ENCODE results near the gene FCRLA. TPM values are rescaled to one million over a fixed set of nuclear protein-coding genes. Genes with fewer than 3 reads are reported as not detected.

FCRLA gene
- total and polyA plus RNA-seq, 2 donors: 2.4 to 11.5 TPM

GRCh38 chr1:161736335-161736969, 29.4 kb downstream of the FCRLA start:
- Histone ChIP-seq H3K27ac (ENCODE audit: low read depth in 1 of 2, low read length in 1 of 2) (no peak overlapping the region), H3K27me3 (ENCODE audit: control insufficient read depth in 2 of 2, insufficient read depth in 1 of 2, low read length in 1 of 2) (peaks cover 41 to 72% of the 10 kb centered on the region in 2 donors), H3K9me3 (ENCODE audit: control insufficient read depth in 2 of 2, insufficient read depth in 1 of 2, low read length in 1 of 2) (no peaks in the 10 kb centered on the region), H3K36me3 (ENCODE audit: control insufficient read depth in 2 of 2, insufficient read depth in 2 of 2, low read length in 1 of 2) (no peaks in the 10 kb centered on the region), H3K4me1 (ENCODE audit: control insufficient read depth in 2 of 2, insufficient read depth in 2 of 2, low read length in 2 of 2) (no peaks in the 10 kb centered on the region), H3K4me3 (ENCODE audit: low read length in 2 of 2) (no peak overlapping the region)
- no peak for DNase-seq (ENCODE audit: low read depth in 6 of 9, low spot score in 9 of 9)
- WGBS: 98% methylated on average over 4 of the region's 4 CpGs

DNA sequence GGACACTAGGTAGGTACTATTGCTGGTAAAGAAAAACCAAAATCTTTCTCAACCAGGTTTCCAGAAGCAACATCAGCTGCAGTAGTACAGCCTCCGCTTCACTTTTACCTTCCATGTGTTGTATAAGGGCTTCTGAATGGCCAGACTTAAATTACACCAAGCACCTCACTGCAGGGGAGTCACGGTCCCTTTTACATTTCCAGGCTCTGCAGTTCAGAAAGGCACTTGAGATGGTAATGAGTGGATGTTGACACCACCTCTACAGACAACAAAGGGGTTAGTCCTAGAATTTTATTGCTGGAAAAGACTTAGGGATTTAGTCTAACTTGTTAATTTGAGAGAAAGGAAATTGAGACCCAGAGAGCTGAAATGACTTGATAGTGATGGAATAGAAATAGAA, 30.6 kb downstream of the FCRLA start:
- Histone ChIP-seq H3K36me3 (ENCODE audit: control insufficient read depth in 2 of 2, insufficient read depth in 2 of 2, low read length in 1 of 2) (no peaks in the 10 kb centered on the region), H3K27ac (ENCODE audit: low read depth in 1 of 2, low read length in 1 of 2) (no peak overlapping the region), H3K4me3 (ENCODE audit: low read length in 2 of 2) (no peak overlapping the region), H3K4me1 (ENCODE audit: control insufficient read depth in 2 of 2, insufficient read depth in 2 of 2, low read length in 2 of 2) (no peaks in the 10 kb centered on the region), H3K9me3 (ENCODE audit: control insufficient read depth in 2 of 2, insufficient read depth in 1 of 2, low read length in 1 of 2) (no peaks in the 10 kb centered on the region), H3K27me3 (ENCODE audit: control insufficient read depth in 2 of 2, insufficient read depth in 1 of 2, low read length in 1 of 2) (peaks cover 32 to 61% of the 10 kb centered on the region in 2 donors)
- no peak for DNase-seq (ENCODE audit: low read depth in 6 of 9, low spot score in 9 of 9)
- WGBS: 93% methylated on average over 2 of the region's 2 CpGs

- peak in 1 of 9 donors; percentile 31 for DNase-seq (ENCODE audit: low read depth in 6 of 9, low spot score in 9 of 9)
- WGBS: 83% methylated on average over 4 of the region's 4 CpGs
- H3K36me3 ChIP-seq (ENCODE audit: control insufficient read depth in 2 of 2, insufficient read depth in 2 of 2, low read length in 1 of 2): no peaks in the 10 kb centered on the region
- no peak overlapping the region for H3K4me3 ChIP-seq (ENCODE audit: low read length in 2 of 2)
- no peaks in the 10 kb centered on the region for H3K9me3 ChIP-seq (ENCODE audit: control insufficient read depth in 2 of 2, insufficient read depth in 1 of 2, low read length in 1 of 2)
- no peaks in the 10 kb centered on the region for H3K4me1 ChIP-seq (ENCODE audit: control insufficient read depth in 2 of 2, insufficient read depth in 2 of 2, low read length in 2 of 2)
- H3K27me3 ChIP-seq (ENCODE audit: control insufficient read depth in 2 of 2, insufficient read depth in 1 of 2, low read length in 1 of 2): peaks cover 31 to 59% of the 10 kb centered on the region in 2 donors
- H3K27ac ChIP-seq (ENCODE audit: low read depth in 1 of 2, low read length in 1 of 2): no peak overlapping the region
Observed at GRCh38 chr1:161738627-161739287, 31.7 kb downstream of the FCRLA start.

DNA sequence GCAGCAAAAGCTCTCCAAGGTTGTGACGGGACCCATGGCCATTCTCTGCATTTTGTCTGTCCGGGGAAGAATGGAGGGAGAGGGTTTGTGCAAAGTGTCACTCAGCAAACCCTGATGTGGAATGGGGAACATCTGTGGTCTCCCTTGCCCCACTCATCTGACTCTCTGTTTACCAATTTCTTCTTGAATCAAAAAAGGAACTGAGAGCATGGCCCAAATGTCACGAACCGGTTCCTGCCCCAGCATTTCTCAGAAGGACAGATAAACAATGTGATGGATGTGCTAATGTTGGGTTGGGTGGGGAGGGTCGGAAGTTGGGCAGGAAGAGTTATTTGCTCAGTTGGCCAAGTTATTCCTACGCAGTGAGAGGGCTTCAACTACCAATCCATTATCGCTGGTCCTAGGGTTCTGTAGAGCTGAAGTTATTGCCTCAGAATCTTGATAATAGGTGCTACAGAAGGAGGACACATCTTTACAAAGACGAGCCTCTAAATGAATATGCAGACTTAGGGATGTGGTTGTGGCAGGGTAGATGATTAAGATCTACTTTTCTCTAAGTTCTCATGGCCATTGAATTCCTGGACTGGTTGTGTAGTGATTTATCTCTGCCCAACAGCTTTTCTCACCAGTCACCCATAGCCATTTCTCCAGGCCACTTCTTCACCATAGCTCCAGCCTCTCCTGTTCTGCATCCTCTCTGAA, 33.0 kb downstream of the FCRLA start:
- H3K27me3 ChIP-seq (ENCODE audit: control insufficient read depth in 2 of 2, insufficient read depth in 1 of 2, low read length in 1 of 2): peaks cover 28 to 52% of the 10 kb centered on the region in 2 donors
- no peak overlapping the region for H3K4me3 ChIP-seq (ENCODE audit: low read length in 2 of 2)
- no peaks in the 10 kb centered on the region for H3K9me3 ChIP-seq (ENCODE audit: control insufficient read depth in 2 of 2, insufficient read depth in 1 of 2, low read length in 1 of 2)
- DNase-seq (ENCODE audit: low read depth in 6 of 9, low spot score in 9 of 9): no peak
- WGBS: 77% methylated on average over 8 of the region's 8 CpGs
- no peaks in the 10 kb centered on the region for H3K4me1 ChIP-seq (ENCODE audit: control insufficient read depth in 2 of 2, insufficient read depth in 2 of 2, low read length in 2 of 2)
- H3K27ac ChIP-seq (ENCODE audit: low read depth in 1 of 2, low read length in 1 of 2): no peak overlapping the region
- H3K36me3 ChIP-seq (ENCODE audit: control insufficient read depth in 2 of 2, insufficient read depth in 2 of 2, low read length in 1 of 2): no peaks in the 10 kb centered on the region

DNA sequence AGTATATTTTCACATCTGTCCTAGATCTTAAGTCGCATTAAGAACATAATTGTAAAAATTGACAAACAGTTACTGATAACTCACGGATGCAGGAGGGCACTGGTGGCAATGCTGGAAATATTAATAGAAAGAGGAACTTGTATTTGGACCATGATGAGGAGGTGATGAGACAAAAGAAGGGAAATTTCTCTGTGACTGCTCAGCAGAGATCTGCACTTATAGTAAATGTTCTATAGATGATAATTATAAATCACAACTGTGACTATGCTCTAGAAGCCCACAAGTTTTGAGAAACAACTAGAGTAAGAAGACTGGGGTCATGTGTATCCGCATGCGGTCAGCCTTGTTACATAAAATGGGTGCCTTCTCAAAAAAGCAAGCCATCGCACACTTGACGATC, 33.9 kb downstream of the FCRLA start:
- Histone ChIP-seq H3K27me3 (ENCODE audit: control insufficient read depth in 2 of 2, insufficient read depth in 1 of 2, low read length in 1 of 2) (peaks cover 23 to 48% of the 10 kb centered on the region in 2 donors), H3K4me1 (ENCODE audit: control insufficient read depth in 2 of 2, insufficient read depth in 2 of 2, low read length in 2 of 2) (no peaks in the 10 kb centered on the region), H3K9me3 (ENCODE audit: control insufficient read depth in 2 of 2, insufficient read depth in 1 of 2, low read length in 1 of 2) (no peaks in the 10 kb centered on the region), H3K27ac (ENCODE audit: low read depth in 1 of 2, low read length in 1 of 2) (no peak overlapping the region), H3K36me3 (ENCODE audit: control insufficient read depth in 2 of 2, insufficient read depth in 2 of 2, low read length in 1 of 2) (no peaks in the 10 kb centered on the region), H3K4me3 (ENCODE audit: low read length in 2 of 2) (no peak overlapping the region)
- 76% methylated on average over 6 of the region's 6 CpGs for WGBS
- DNase-seq (ENCODE audit: low read depth in 6 of 9, low spot score in 9 of 9): no peak

DNA sequence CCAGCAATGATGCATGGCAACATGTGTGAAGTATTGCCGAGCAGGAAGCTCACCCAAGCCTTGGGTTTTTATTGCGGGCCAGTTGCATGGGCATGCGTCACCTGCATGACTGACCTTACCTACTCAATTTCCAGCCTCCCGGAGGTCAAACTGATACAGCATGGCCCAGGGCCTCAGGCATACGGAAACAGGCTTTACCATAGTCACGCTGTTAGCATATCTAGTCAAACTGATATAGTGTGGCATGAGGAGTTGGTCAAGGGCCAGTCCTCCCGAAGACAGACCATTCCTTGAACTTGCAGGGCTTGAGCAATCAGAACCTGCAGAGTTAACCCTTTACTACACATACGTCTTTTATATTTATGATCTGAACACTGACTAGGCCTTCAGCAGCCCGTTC, 36.2 kb downstream of the FCRLA start:
- no peak for DNase-seq (ENCODE audit: low read depth in 6 of 9, low spot score in 9 of 9)
- no peaks in the 10 kb centered on the region for H3K4me1 ChIP-seq (ENCODE audit: control insufficient read depth in 2 of 2, insufficient read depth in 2 of 2, low read length in 2 of 2)
- H3K27ac ChIP-seq (ENCODE audit: low read depth in 1 of 2, low read length in 1 of 2): no peak overlapping the region
- H3K27me3 ChIP-seq (ENCODE audit: control insufficient read depth in 2 of 2, insufficient read depth in 1 of 2, low read length in 1 of 2): peaks cover 13 to 34% of the 10 kb centered on the region in 2 donors
- no peaks in the 10 kb centered on the region for H3K36me3 ChIP-seq (ENCODE audit: control insufficient read depth in 2 of 2, insufficient read depth in 2 of 2, low read length in 1 of 2)
- 97% methylated on average over 9 of the region's 9 CpGs for WGBS
- no peak overlapping the region for H3K4me3 ChIP-seq (ENCODE audit: low read length in 2 of 2)
- H3K9me3 ChIP-seq (ENCODE audit: control insufficient read depth in 2 of 2, insufficient read depth in 1 of 2, low read length in 1 of 2): no peaks in the 10 kb centered on the region

GRCh38 chr1:161747801-161748200, 40.8 kb downstream of the FCRLA start:
- Histone ChIP-seq H3K27ac (ENCODE audit: low read depth in 1 of 2, low read length in 1 of 2) (no peak overlapping the region), H3K4me3 (ENCODE audit: low read length in 2 of 2) (no peak overlapping the region), H3K9me3 (ENCODE audit: control insufficient read depth in 2 of 2, insufficient read depth in 1 of 2, low read length in 1 of 2) (no peaks in the 10 kb centered on the region), H3K4me1 (ENCODE audit: control insufficient read depth in 2 of 2, insufficient read depth in 2 of 2, low read length in 2 of 2) (peaks cover 5 to 9% of the 10 kb centered on the region in 2 donors), H3K27me3 (ENCODE audit: control insufficient read depth in 2 of 2, insufficient read depth in 1 of 2, low read length in 1 of 2) (peaks cover 2 to 10% of the 10 kb centered on the region in 2 donors), H3K36me3 (ENCODE audit: control insufficient read depth in 2 of 2, insufficient read depth in 2 of 2, low read length in 1 of 2) (peaks cover under 1 to 12% of the 10 kb centered on the region in 2 donors)
- WGBS: 60% methylated on average over 6 of the region's 6 CpGs
- DNase-seq (ENCODE audit: low read depth in 6 of 9, low spot score in 9 of 9): no peak

GRCh38 chr1:161749509-161750407, 42.7 kb downstream of the FCRLA start, which contains the start of gene DUSP12:
Gene DUSP12 (plus strand): TSS chr1:161749786. CDS start chr1:161749802, 16 bp downstream.
- peak within 1 kb of the TSS; percentile 86 to 89 for H3K27ac ChIP-seq (ENCODE audit: low read depth in 1 of 2, low read length in 1 of 2)
- H3K9me3 ChIP-seq (ENCODE audit: control insufficient read depth in 2 of 2, insufficient read depth in 1 of 2, low read length in 1 of 2): no peaks in the 10 kb centered on the region
- DNase-seq (ENCODE audit: low read depth in 6 of 9, low spot score in 9 of 9): peak in 7 of 9 donors; percentile 69 to 91 (median 71)
- H3K27me3 ChIP-seq (ENCODE audit: control insufficient read depth in 2 of 2, insufficient read depth in 1 of 2, low read length in 1 of 2): peaks cover 0 to 4% of the 10 kb centered on the region in 2 donors
- H3K4me1 ChIP-seq (ENCODE audit: control insufficient read depth in 2 of 2, insufficient read depth in 2 of 2, low read length in 2 of 2): peaks cover 5 to 9% of the 10 kb centered on the region in 2 donors
- H3K36me3 ChIP-seq (ENCODE audit: control insufficient read depth in 2 of 2, insufficient read depth in 2 of 2, low read length in 1 of 2): peaks cover 8 to 21% of the 10 kb centered on the region in 2 donors
- peak within 1 kb of the TSS; percentile 75 to 89 for H3K4me3 ChIP-seq (ENCODE audit: low read length in 2 of 2)
- under 1% methylated on average over 65 of the region's 65 CpGs for WGBS
